GM23338 (cell line): Measurements from ENCODE around the gene LRP1B. TPM values are rescaled to one million over a fixed set of nuclear protein-coding genes. Genes with fewer than 3 reads are reported as not detected.

Experiments used
- ATAC-seq: fragments of 200-7000 bp; cut with Tn5 transposase; 3 replicates; pipeline ENCODE4 v1.9.1; 2020
- DNase-seq: peaks from one replicate; pipeline ENCODE4 v3.0.0-alpha.2; 2015; ENCODE audit warnings: low spot score
- H2AFZ ChIP-seq: fragments of 200-600 bp; sonication (generic); 2 replicates; pipeline ENCODE4 v1.8.0; 2016; ENCODE audit warnings: antibody characterized with exemption, mild to moderate bottlenecking, moderate library complexity
- H3F3A ChIP-seq: fragments of 200-600 bp; sonication (generic); replicated peaks from 2 replicates; pipeline ENCODE4 v1.8.0; 2017; ENCODE audit warnings: antibody characterized with exemption, mixed run types, low read depth
- H3K27ac ChIP-seq: fragments of 200-600 bp; sonication (generic); 2 replicates; pipeline ENCODE4 v1.6.1; 2016; ENCODE audit warnings: low read depth
- H3K27me3 ChIP-seq: fragments of 200-600 bp; sonication (generic); 2 replicates; pipeline ENCODE4 v1.8.0; 2016; ENCODE audit warnings: mild to moderate bottlenecking, mixed run types, moderate library complexity; ENCODE audit not compliant: insufficient read depth
- H3K36me3 ChIP-seq: fragments of 200-600 bp; sonication (generic); 2 replicates; pipeline ENCODE4 v1.8.0; 2016; ENCODE audit warnings: mild to moderate bottlenecking; ENCODE audit not compliant: insufficient read depth
- H3K4me1 ChIP-seq: fragments of 200-600 bp; sonication (generic); 2 replicates; pipeline ENCODE4 v1.8.0; 2016; ENCODE audit warnings: mild to moderate bottlenecking, moderate library complexity; ENCODE audit not compliant: insufficient read depth
- H3K4me2 ChIP-seq: fragments of 200-600 bp; sonication (generic); 2 replicates; pipeline ENCODE4 v1.7.1; 2017; ENCODE audit warnings: mixed run types
- H3K4me3 ChIP-seq: fragments of 200-600 bp; sonication (generic); 2 replicates; pipeline ENCODE4 v1.6.1; 2016; ENCODE audit warnings: mixed run types
- H3K79me2 ChIP-seq: fragments of 200-600 bp; sonication (generic); replicated peaks from 2 replicates; pipeline ENCODE4 v1.8.0; 2017; ENCODE audit warnings: mild to moderate bottlenecking; ENCODE audit not compliant: insufficient read depth
- H3K9me2 ChIP-seq: fragments of 200-600 bp; sonication (generic); 2 replicates; pipeline ENCODE4 v1.8.0; 2017; ENCODE audit not compliant: insufficient read depth
- H4K20me1 ChIP-seq: fragments of 200-600 bp; sonication (generic); replicated peaks from 2 replicates; pipeline ENCODE4 v1.8.0; 2017; ENCODE audit warnings: mild to moderate bottlenecking; ENCODE audit not compliant: insufficient read depth
- H3K27ac Mint-ChIP-seq: 2 replicates; pipeline ENCODE4 v1.8.0; 2020; ENCODE audit warnings: inconsistent platforms, mild to moderate bottlenecking, moderate library complexity, mixed read lengths
- H3K27me3 Mint-ChIP-seq: 3 replicates; pipeline ENCODE4 v1.8.0; 2022; ENCODE audit warnings: low read depth, mild to moderate bottlenecking, moderate library complexity, mixed read lengths, inconsistent platforms; ENCODE audit not compliant: insufficient read depth, poor library complexity
- H3K36me3 Mint-ChIP-seq: 3 replicates; pipeline ENCODE4 v1.8.0; 2021; ENCODE audit warnings: low read depth, mild to moderate bottlenecking, inconsistent platforms, moderate library complexity, mixed read lengths
- H3K4me1 Mint-ChIP-seq: 3 replicates; pipeline ENCODE4 v1.8.0; 2020; ENCODE audit warnings: mild to moderate bottlenecking, inconsistent platforms, mixed read lengths
- H3K4me3 Mint-ChIP-seq: 3 replicates; pipeline ENCODE4 v1.8.0; 2021; ENCODE audit warnings: moderate library complexity, mild to moderate bottlenecking, inconsistent platforms, mixed read lengths
- H3K9me3 Mint-ChIP-seq: 3 replicates; pipeline ENCODE4 v1.8.0; 2020; ENCODE audit warnings: moderate library complexity, mild to moderate bottlenecking, inconsistent platforms, mixed read lengths
- CREB1 ChIP-seq: fragments of 250-450 bp; sonication (Bioruptor Pico); IDR thresholded peaks from 2 replicates; pipeline ENCODE4 v1.5.0; 2020; ENCODE audit warnings: low read depth, mild to moderate bottlenecking, moderate library complexity
- STAT1 ChIP-seq: IDR thresholded peaks from one replicate; pipeline ENCODE4 v1.6.1; 2016; ENCODE audit warnings: antibody characterized with exemption; ENCODE audit not compliant: unreplicated experiment
- ZNF114 ChIP-seq: fragments of 250-450 bp; sonication (Bioruptor Pico); IDR thresholded peaks from 2 replicates; pipeline ENCODE4 v1.5.0; 2020; ENCODE audit warnings: mild to moderate bottlenecking, moderate library complexity
- ZNF331 ChIP-seq: fragments of 250-450 bp; sonication (Bioruptor Pico); IDR thresholded peaks from 2 replicates; pipeline ENCODE4 v1.5.0; 2020; ENCODE audit warnings: low read depth, mild to moderate bottlenecking, moderate library complexity
- ZNF462 ChIP-seq: fragments of 250-450 bp; sonication (Bioruptor Pico); IDR thresholded peaks from 2 replicates; pipeline ENCODE4 v1.5.0; 2020; ENCODE audit warnings: mild to moderate bottlenecking, moderate library complexity
- polyA plus RNA-seq: library from polyadenylated mRNA; unstranded; fragments of >200 nt; fragmentation: Nextera tagmentation; extraction: Ambion mirVana; gene quantifications from 2 replicates; pipeline ENCODE4 v1.2.1, GENCODE V29; 2016
- total RNA-seq: library from RNA; depleted of rRNA; stranded (reverse); fragments of >200 nt; shearing (Covaris generic); gene quantifications from 2 replicates; pipeline ENCODE4 v1.2.3, GENCODE V29; 2014
- TF ChIP-seq, protein P1 (sequence below), 2 experiments: fragments of 200-600 bp in 1 of 2; sonication (generic) in 1 of 2; conservative IDR thresholded peaks; 2 replicates each; pipeline versions ENCODE4 v1.5.1 to v1.6.1; 2016 to 2017; ENCODE audit warnings: antibody characterized with exemption in 2 of 2, low read depth in 2 of 2, mild to moderate bottlenecking in 2 of 2, moderate library complexity in 1 of 2
- TF ChIP-seq, protein P2 (sequence below): IDR thresholded peaks from one replicate; pipeline ENCODE4 v1.6.1; 2018; ENCODE audit warnings: antibody characterized with exemption; ENCODE audit not compliant: unreplicated experiment
- TF ChIP-seq, protein P3 (sequence below): IDR thresholded peaks from 2 replicates; pipeline ENCODE4 v1.6.1; 2016; ENCODE audit warnings: antibody characterized with exemption

The LRP1B gene
- total and polyA plus RNA-seq, 2 experiments from 2014 or later = 0.15 to 0.97 TPM

DNA sequence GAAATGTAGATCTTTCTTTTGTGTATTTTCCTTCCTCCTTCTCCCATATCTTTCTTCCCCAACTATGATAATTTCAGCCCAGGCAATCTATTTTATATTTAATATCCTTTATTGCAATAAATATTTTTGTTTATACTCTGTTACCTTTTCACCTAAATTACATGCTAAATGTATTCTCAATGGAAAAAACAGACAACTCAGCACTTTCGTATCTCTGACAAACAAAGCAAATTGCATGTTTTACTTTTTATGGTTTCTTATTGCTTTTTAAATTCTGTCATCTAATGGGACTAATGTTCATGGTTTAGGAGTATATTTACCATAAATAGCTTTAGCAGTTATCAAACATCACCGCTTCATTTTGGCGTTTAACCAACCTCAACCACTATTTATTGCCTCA is 74.0 kb downstream of the LRP1B start:
- Histone ChIP-seq H3K9me2 (no peaks in the 10 kb centered on the region), H3K4me2 (no peak overlapping the region), H4K20me1 (no peaks in the 10 kb centered on the region), H3K4me3 (no peak overlapping the region), H3K36me3 (no peaks in the 10 kb centered on the region), H2AFZ (no peak overlapping the region), H3K27ac (no peak overlapping the region), H3K27me3 (no peaks in the 10 kb centered on the region), H3K4me1 (no peaks in the 10 kb centered on the region), H3K79me2 (no peaks in the 10 kb centered on the region), H3F3A (no peaks in the 10 kb centered on the region)
- Mint-ChIP-seq H3K27me3 (no peaks in the 10 kb centered on the region), H3K4me3 (no peak overlapping the region), H3K27ac (no peak overlapping the region), H3K36me3 (no peaks in the 10 kb centered on the region), H3K9me3 (no peaks in the 10 kb centered on the region), H3K4me1 (peaks cover 9% of the 10 kb centered on the region)
- DNase-seq (no peak), ATAC-seq (no peak)
- TF ChIP-seq ZNF114 = no peak
- TF ChIP-seq ZNF331 = no peak
- TF ChIP-seq STAT1 = no peak
- TF ChIP-seq, protein P1, sequence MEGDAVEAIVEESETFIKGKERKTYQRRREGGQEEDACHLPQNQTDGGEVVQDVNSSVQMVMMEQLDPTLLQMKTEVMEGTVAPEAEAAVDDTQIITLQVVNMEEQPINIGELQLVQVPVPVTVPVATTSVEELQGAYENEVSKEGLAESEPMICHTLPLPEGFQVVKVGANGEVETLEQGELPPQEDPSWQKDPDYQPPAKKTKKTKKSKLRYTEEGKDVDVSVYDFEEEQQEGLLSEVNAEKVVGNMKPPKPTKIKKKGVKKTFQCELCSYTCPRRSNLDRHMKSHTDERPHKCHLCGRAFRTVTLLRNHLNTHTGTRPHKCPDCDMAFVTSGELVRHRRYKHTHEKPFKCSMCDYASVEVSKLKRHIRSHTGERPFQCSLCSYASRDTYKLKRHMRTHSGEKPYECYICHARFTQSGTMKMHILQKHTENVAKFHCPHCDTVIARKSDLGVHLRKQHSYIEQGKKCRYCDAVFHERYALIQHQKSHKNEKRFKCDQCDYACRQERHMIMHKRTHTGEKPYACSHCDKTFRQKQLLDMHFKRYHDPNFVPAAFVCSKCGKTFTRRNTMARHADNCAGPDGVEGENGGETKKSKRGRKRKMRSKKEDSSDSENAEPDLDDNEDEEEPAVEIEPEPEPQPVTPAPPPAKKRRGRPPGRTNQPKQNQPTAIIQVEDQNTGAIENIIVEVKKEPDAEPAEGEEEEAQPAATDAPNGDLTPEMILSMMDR (conservative IDR thresholded peaks at IDR 0.05; ENCODE audit: low read depth in 2 of 2) = no peak
- no peak for TF ChIP-seq CREB1 (CRISPR knock-in tag)
- TF ChIP-seq, protein P2, sequence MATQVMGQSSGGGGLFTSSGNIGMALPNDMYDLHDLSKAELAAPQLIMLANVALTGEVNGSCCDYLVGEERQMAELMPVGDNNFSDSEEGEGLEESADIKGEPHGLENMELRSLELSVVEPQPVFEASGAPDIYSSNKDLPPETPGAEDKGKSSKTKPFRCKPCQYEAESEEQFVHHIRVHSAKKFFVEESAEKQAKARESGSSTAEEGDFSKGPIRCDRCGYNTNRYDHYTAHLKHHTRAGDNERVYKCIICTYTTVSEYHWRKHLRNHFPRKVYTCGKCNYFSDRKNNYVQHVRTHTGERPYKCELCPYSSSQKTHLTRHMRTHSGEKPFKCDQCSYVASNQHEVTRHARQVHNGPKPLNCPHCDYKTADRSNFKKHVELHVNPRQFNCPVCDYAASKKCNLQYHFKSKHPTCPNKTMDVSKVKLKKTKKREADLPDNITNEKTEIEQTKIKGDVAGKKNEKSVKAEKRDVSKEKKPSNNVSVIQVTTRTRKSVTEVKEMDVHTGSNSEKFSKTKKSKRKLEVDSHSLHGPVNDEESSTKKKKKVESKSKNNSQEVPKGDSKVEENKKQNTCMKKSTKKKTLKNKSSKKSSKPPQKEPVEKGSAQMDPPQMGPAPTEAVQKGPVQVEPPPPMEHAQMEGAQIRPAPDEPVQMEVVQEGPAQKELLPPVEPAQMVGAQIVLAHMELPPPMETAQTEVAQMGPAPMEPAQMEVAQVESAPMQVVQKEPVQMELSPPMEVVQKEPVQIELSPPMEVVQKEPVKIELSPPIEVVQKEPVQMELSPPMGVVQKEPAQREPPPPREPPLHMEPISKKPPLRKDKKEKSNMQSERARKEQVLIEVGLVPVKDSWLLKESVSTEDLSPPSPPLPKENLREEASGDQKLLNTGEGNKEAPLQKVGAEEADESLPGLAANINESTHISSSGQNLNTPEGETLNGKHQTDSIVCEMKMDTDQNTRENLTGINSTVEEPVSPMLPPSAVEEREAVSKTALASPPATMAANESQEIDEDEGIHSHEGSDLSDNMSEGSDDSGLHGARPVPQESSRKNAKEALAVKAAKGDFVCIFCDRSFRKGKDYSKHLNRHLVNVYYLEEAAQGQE = no peak
- no peak for TF ChIP-seq ZNF462 (CRISPR knock-in tag)
- TF ChIP-seq, protein P3, sequence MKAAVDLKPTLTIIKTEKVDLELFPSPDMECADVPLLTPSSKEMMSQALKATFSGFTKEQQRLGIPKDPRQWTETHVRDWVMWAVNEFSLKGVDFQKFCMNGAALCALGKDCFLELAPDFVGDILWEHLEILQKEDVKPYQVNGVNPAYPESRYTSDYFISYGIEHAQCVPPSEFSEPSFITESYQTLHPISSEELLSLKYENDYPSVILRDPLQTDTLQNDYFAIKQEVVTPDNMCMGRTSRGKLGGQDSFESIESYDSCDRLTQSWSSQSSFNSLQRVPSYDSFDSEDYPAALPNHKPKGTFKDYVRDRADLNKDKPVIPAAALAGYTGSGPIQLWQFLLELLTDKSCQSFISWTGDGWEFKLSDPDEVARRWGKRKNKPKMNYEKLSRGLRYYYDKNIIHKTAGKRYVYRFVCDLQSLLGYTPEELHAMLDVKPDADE = no peak
